ENCODE data around the gene HOXC12.

DNA sequence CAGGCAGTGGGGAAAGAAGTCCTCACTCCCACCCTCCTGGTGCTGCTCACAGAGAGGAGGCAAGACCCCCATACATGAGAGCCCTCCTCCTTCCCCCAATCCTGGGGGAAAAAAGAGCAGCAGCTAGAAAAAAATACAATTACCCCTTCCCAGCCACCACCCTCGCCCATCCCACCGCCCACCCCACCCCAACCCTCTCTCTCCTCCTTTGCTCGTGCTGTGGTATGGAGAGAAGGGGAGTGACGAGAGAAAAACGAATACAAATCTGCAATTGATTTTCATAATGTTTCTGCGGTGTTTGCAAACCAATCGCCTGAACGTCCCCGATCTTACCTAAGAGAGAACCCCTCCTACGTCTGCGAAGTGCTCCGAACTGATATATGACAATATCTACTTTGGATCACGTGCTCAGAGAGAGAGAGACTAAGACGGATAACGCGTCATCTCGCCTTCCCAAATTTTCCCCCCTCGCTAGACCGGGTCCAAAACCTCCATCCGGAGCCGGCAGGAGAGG, 18.1 kb downstream of the HOXC12 start, which contains the start of gene HOXC11:
- TF ChIP-seq, protein P1, sequence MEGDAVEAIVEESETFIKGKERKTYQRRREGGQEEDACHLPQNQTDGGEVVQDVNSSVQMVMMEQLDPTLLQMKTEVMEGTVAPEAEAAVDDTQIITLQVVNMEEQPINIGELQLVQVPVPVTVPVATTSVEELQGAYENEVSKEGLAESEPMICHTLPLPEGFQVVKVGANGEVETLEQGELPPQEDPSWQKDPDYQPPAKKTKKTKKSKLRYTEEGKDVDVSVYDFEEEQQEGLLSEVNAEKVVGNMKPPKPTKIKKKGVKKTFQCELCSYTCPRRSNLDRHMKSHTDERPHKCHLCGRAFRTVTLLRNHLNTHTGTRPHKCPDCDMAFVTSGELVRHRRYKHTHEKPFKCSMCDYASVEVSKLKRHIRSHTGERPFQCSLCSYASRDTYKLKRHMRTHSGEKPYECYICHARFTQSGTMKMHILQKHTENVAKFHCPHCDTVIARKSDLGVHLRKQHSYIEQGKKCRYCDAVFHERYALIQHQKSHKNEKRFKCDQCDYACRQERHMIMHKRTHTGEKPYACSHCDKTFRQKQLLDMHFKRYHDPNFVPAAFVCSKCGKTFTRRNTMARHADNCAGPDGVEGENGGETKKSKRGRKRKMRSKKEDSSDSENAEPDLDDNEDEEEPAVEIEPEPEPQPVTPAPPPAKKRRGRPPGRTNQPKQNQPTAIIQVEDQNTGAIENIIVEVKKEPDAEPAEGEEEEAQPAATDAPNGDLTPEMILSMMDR (IDR thresholded peaks at IDR 0.05; ENCODE audit: borderline replicate concordance, extremely low read depth, low read length, poor library complexity, severe bottlenecking) = no peak
- TF ChIP-seq EZH2 (IDR thresholded peaks at IDR 0.05; ENCODE audit: borderline replicate concordance, low read depth, low read length, severe bottlenecking) = no peak
